HepG2 (cell line): ENCODE data around the gene KIR3DL2. TPM values are rescaled to one million over a fixed set of nuclear protein-coding genes. Genes with fewer than 3 reads are reported as not detected.
"Not testable (repeated sequence)": the region's sequence is repeated elsewhere in the genome, so short reads cannot be mapped to it uniquely, and the experiment has no call there.

ENCODE experiments used
- ATAC-seq: fragments of 200-7000 bp; cut with Tn5 transposase; 3 replicates; pipeline ENCODE4 v1.9.1; 2020; ENCODE audit warnings: mild to moderate bottlenecking, moderate library complexity
- BruUV-seq: library from RNA; stranded (reverse); fragments of 400-500 nt; replicated peaks from 2 replicates; lab custom pipeline; 2021; lab: Mats Ljungman, UMichigan
- CTCF ChIA-PET: fragments of 300-600 bp; formaldehyde crosslinking; extraction: SDS; loops from one replicate; lab custom pipeline; 2021; ENCODE audit warnings: low total read pairs, inconsistent platforms, low intra/inter-chr PET ratio; lab: Yijun Ruan, JAX
- POLR2A ChIA-PET: fragments of 350-600 bp; sonication (Branson Sonifier 250); formaldehyde crosslinking; loops from one replicate; lab custom pipeline; 2020; ENCODE audit warnings: antibody characterized with exemption, inconsistent platforms; lab: Yijun Ruan, JAX
- DNase-seq: peaks from one replicate; pipeline ENCODE4 v3.0.0-alpha.2; 2015; ENCODE audit warnings: low spot score
- FAIRE-seq: peaks from 3 replicates; lab custom pipeline; 2011; peaks lifted over from hg19 to GRCh38; lab: Jason Lieb, UNC
- H2AFZ ChIP-seq: one replicate; pipeline ENCODE4 v1.6.1; 2011; ENCODE audit warnings: low read length, inconsistent platforms
- H3K27ac ChIP-seq: fragments of 300-600 bp; 3 replicates; pipeline ENCODE4 v1.8.0; 2011; ENCODE audit warnings: mixed run types, mild to moderate bottlenecking, mixed read lengths, low read length, inconsistent platforms; ENCODE audit not compliant: insufficient read depth; ENCODE audit errors: extremely low read length
- H3K27me3 ChIP-seq, 2 experiments: fragments of 200-600 bp in 1 of 2; 2 replicates in 1 of 2; 3 replicates in 1 of 2; pipeline versions ENCODE4 v1.6.0 to v1.8.0; 2011; ENCODE audit warnings: low read length in 2 of 2, mild to moderate bottlenecking in 2 of 2, moderate library complexity in 2 of 2, inconsistent platforms in 1 of 2; ENCODE audit not compliant: insufficient read depth in 2 of 2, control insufficient read depth in 1 of 2
- H3K36me3 ChIP-seq, 2 experiments: fragments of 200-600 bp in 1 of 2; replicated peaks in 1 of 2; 2 replicates in 1 of 2; 3 replicates in 1 of 2; pipeline versions ENCODE4 v1.5.1 to v1.8.0; 2011; ENCODE audit warnings: low read length in 2 of 2, inconsistent platforms in 1 of 2; ENCODE audit not compliant: insufficient read depth in 2 of 2, control insufficient read depth in 1 of 2
- H3K4me1 ChIP-seq: 2 replicates; pipeline ENCODE4 v1.5.1; 2012; ENCODE audit warnings: low read length, inconsistent platforms; ENCODE audit not compliant: insufficient read depth
- H3K4me2 ChIP-seq: 2 replicates; pipeline ENCODE4 v1.6.0; 2011; ENCODE audit warnings: low read depth, low read length, inconsistent platforms
- H3K4me3 ChIP-seq, 3 experiments: fragments of 200-600 bp in 1 of 3; sonication (generic), shearing (Covaris generic) in 1 of 3; replicated peaks in 1 of 3; 2 replicates each; pipeline ENCODE4 v1.5.1; 2011 to 2016; ENCODE audit warnings: low read length in 3 of 3, inconsistent platforms in 2 of 3, low read depth in 2 of 3, mild to moderate bottlenecking in 2 of 3, control low read depth in 1 of 3, mixed read lengths in 1 of 3; ENCODE audit not compliant: insufficient read depth in 1 of 3
- H3K79me2 ChIP-seq: one replicate; pipeline ENCODE4 v1.6.1; 2011; ENCODE audit warnings: low read length, inconsistent platforms; ENCODE audit not compliant: insufficient read depth
- H3K9ac ChIP-seq: 2 replicates; pipeline ENCODE4 v1.6.0; 2011; ENCODE audit warnings: mild to moderate bottlenecking, low read depth, low read length, inconsistent platforms; ENCODE audit not compliant: insufficient read depth
- H3K9me3 ChIP-seq: 2 replicates; pipeline ENCODE4 v1.5.1; 2012; ENCODE audit warnings: mild to moderate bottlenecking, low read length
- H4K20me1 ChIP-seq: 2 replicates; pipeline ENCODE4 v1.6.0; 2011; ENCODE audit warnings: inconsistent platforms, mild to moderate bottlenecking, low read length, moderate library complexity; ENCODE audit not compliant: insufficient read depth
- WGBS: methylation state at CpG from one replicate; pipeline ENCODE4 v1.1.6; 2017; ENCODE audit warnings: low lambda C conversion rate; 5-methylcytosine and 5-hydroxymethylcytosine counted together
- in situ Hi-C: cut with HindIII; loops from 2 replicates; pipeline ENCODE4 v1.10.0; 2017; ENCODE audit warnings: low pct_unique_long_range_greater_than_20kb; ENCODE audit not compliant: extremely low pct_ligation_motif_present
- intact Hi-C: fragments of 100-400 bp; cut with micrococcal nuclease; formaldehyde crosslinking; loops from one replicate; pipeline ENCODE4 v1.10.0; 2022; ENCODE audit not compliant: unreplicated experiment
- polyA plus RNA-seq, 8 experiments: library from polyadenylated mRNA; depleted of rRNA in 3 of 8; stranded (reverse) in 7 of 8; unstranded in 1 of 8; fragments of >200 nt; fragmentation: Illumina TruSeq in 4 of 8; extraction: Trizol in 4 of 8; gene quantifications; 2 replicates each; pipeline versions ENCODE4 v1.2.1 to v1.2.3, GENCODE V29; 2011 to 2016; ENCODE audit warnings: low read depth in 4 of 8, missing spikeins in 1 of 8, mixed read lengths in 1 of 8; ENCODE audit not compliant: insufficient read depth in 1 of 8
- total RNA-seq, 5 experiments: library from RNA; depleted of rRNA; stranded (reverse); fragments of >200 nt; fragmentation: Illumina TruSeq; extraction: Trizol; gene quantifications; 2 replicates each; pipeline ENCODE4 v1.2.3, GENCODE V29; 2016; ENCODE audit warnings: low read depth in 1 of 5

Gene KIR3DL2
- total and polyA plus RNA-seq, 2 of the 13 experiments (the other 11 are each of a cell fraction or from before 2014, with no cell fraction given) = not detected

DNA sequence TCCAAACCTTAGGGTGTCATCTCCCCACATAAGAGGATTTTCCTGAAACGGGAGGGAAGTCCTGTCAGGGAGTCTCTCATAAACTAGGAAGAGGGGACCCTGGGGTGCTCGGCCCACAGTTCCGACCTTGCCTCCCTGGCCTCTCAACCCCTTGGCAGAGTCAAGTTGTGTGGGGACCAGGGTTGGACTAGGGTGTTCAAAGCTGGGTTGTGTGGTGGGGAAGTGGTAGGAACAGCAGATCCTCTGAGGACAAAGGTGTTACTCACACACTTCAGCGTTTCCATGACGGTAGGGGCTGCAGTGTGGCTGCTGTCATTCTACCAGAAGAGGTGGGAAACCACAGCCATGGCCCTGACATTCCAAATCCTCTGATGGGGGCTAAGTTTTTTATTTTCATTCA is 15.1 kb upstream of the KIR3DL2 start:
- POLR2A ChIA-PET, FAIRE-seq, CTCF ChIA-PET: not testable (repeated sequence)

DNA sequence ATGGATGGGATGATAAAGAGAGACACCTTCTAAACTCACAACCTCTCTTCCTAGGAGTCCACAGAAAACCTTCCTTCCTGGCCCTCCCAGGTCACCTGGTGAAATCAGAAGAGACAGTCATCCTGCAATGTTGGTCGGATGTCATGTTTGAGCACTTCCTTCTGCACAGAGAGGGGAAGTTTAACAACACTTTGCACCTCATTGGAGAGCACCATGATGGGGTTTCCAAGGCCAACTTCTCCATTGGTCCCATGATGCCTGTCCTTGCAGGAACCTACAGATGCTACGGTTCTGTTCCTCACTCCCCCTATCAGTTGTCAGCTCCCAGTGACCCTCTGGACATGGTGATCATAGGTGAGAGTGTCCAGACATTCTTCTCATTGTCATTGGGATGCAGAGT is 12.7 kb upstream of the KIR3DL2 start:
- 0% methylated on average over 1 of the region's 2 CpGs for WGBS
- intact Hi-C loops, H4K20me1 ChIP-seq, CTCF ChIA-PET, H3K9ac ChIP-seq, H3K27me3 ChIP-seq, H3K4me3 ChIP-seq, BruUV-seq, H3K27ac ChIP-seq, H2AFZ ChIP-seq, POLR2A ChIA-PET, in situ Hi-C loops, FAIRE-seq, H3K79me2 ChIP-seq, H3K4me1 ChIP-seq, DNase-seq, H3K4me2 ChIP-seq, H3K9me3 ChIP-seq, H3K36me3 ChIP-seq, ATAC-seq: not testable (repeated sequence)

More for the DNA sequence above, 15.1 kb upstream of the KIR3DL2 start:
- H3K27me3 ChIP-seq, H3K79me2 ChIP-seq, BruUV-seq, H3K9ac ChIP-seq, intact Hi-C loops, H2AFZ ChIP-seq, in situ Hi-C loops, H3K9me3 ChIP-seq, H3K27ac ChIP-seq, H3K4me2 ChIP-seq, DNase-seq, H3K4me3 ChIP-seq, ATAC-seq, H4K20me1 ChIP-seq, H3K36me3 ChIP-seq, H3K4me1 ChIP-seq: not testable (repeated sequence)
- no CpG with 5 or more reads among the region's 5 CpGs for WGBS

GRCh38 chr19:54843171-54843570 is 7.1 kb upstream of the KIR3DL2 start:
- intact Hi-C loops, POLR2A ChIA-PET, H3K9me3 ChIP-seq, in situ Hi-C loops, H3K4me2 ChIP-seq, H3K79me2 ChIP-seq, DNase-seq, H3K9ac ChIP-seq, FAIRE-seq, ATAC-seq, H3K27ac ChIP-seq, CTCF ChIA-PET, BruUV-seq, H2AFZ ChIP-seq, H3K36me3 ChIP-seq, H4K20me1 ChIP-seq, H3K4me1 ChIP-seq, H3K4me3 ChIP-seq: not testable (repeated sequence)
- peaks cover 0 to 11% of the 10 kb centered on the region in 2 experiments; a peak in 1 of 5 replicates for H3K27me3 ChIP-seq
- 5% methylated on average over 6 of the region's 8 CpGs for WGBS
